Spleen (tissue), 11 donors: ENCODE data around the gene PPBP. TPM values are rescaled to one million over a fixed set of nuclear protein-coding genes. Genes with fewer than 3 reads are reported as not detected.

Experiments
- DNase-seq: peaks from one replicate; pipeline ENCODE4 v3.0.0-alpha.2; 2020
- H3K27ac ChIP-seq, 8 donors: fragments of 200-600 bp; sonication (generic) in 7 of 8; 1 replicate in 4 of 8; 2 replicates in 4 of 8; pipeline versions ENCODE4 v1.5.0 to v1.8.0; 2016 to 2021; ENCODE audit warnings: inconsistent platforms in 4 of 8, mild to moderate bottlenecking in 4 of 8, moderate library complexity in 1 of 8
- H3K27me3 ChIP-seq, 7 donors: fragments of 200-600 bp; sonication (generic) in 6 of 7; replicated peaks in 1 of 7; 1 replicate in 4 of 7; 2 replicates in 3 of 7; pipeline versions ENCODE4 v1.5.0 to v1.8.0; 2016 to 2021; ENCODE audit warnings: inconsistent platforms in 3 of 7, mild to moderate bottlenecking in 1 of 7
- H3K36me3 ChIP-seq, 6 donors: fragments of 200-600 bp; sonication (generic) in 5 of 6; 1 replicate in 4 of 6; 2 replicates in 2 of 6; pipeline versions ENCODE4 v1.5.0 to v1.8.0; 2016 to 2021; ENCODE audit warnings: inconsistent platforms in 2 of 6
- H3K4me1 ChIP-seq, 6 donors: fragments of 200-600 bp; sonication (generic) in 5 of 6; 1 replicate in 3 of 6; 2 replicates in 3 of 6; pipeline versions ENCODE4 v1.5.0 to v1.8.0; 2016 to 2021; ENCODE audit warnings: inconsistent platforms in 3 of 6
- H3K4me3 ChIP-seq, 8 donors: fragments of 200-600 bp; sonication (generic) in 7 of 8; 1 replicate in 4 of 8; 2 replicates in 4 of 8; pipeline versions ENCODE4 v1.5.0 to v1.8.0; 2016 to 2021; ENCODE audit warnings: inconsistent platforms in 4 of 8, mild to moderate bottlenecking in 4 of 8, moderate library complexity in 2 of 8
- H3K9me3 ChIP-seq, 8 donors: fragments of 200-600 bp; sonication (generic) in 7 of 8; 1 replicate in 4 of 8; 2 replicates in 4 of 8; pipeline versions ENCODE4 v1.5.0 to v1.8.0; 2016 to 2021; ENCODE audit warnings: inconsistent platforms in 4 of 8
- POLR2A ChIP-seq, 3 donors: fragments of 450-650 bp; IDR thresholded peaks; one replicate each; pipeline ENCODE4 v1.5.1; 2017; ENCODE audit warnings: antibody characterized with exemption in 3 of 3, mild to moderate bottlenecking in 1 of 3
- POLR2AphosphoS5 ChIP-seq, 3 donors: sonication (generic); formaldehyde crosslinking; IDR thresholded peaks; one replicate each; pipeline ENCODE4 v1.5.1; 2017; ENCODE audit warnings: antibody characterized with exemption in 3 of 3
- WGBS, 5 donors: extraction: QIAGEN DNeasy Blood & Tissue Kit in 3 of 5; methylation state at CpG; one replicate each; pipeline versions ENCODE4 v1.1.5 to v1.1.7; 2013 to 2018; 5-methylcytosine and 5-hydroxymethylcytosine counted together
- intact Hi-C: fragments of 100-400 bp; cut with DNase I; formaldehyde crosslinking; loops from one replicate; pipeline ENCODE4 v1.15.0; 2023; ENCODE audit warnings: low total_unique reads
- polyA plus RNA-seq, 3 donors: library from polyadenylated mRNA; stranded (reverse); fragments of 200-250 nt; gene quantifications; one replicate each; pipeline ENCODE4 v1.2.1, GENCODE V29; 2013
- total RNA-seq, 7 donors: library from RNA; depleted of rRNA in 3 of 7; stranded (reverse); fragments of >200 nt in 3 of 7; fragmentation: NEBNext Ultra II Directional in 4 of 7; extraction: Animal tissue kit (Norgen Biotek cat#: 25700) in 4 of 7; gene quantifications; one replicate each; pipeline versions ENCODE4 v1.1.0 to v1.2.1, GENCODE V29; 2016 to 2021
- TF ChIP-seq, protein P1 (sequence below), 11 experiments: fragments of 200-600 bp in 7 of 11; fragments of 450-650 bp in 4 of 11; sonication (generic) in 4 of 11; IDR thresholded peaks in 8 of 11; conservative IDR thresholded peaks in 3 of 11; 1 replicate in 7 of 11; 2 replicates in 4 of 11; pipeline versions ENCODE4 v1.4.0 to v1.8.0; 2016 to 2021; ENCODE audit warnings: antibody characterized with exemption in 11 of 11, inconsistent platforms in 4 of 11, mild to moderate bottlenecking in 1 of 11
- donor health status: healthy with polysubstance abuse.
- donor health status: DM: no; HTN: no; CAD: no; lungs with moderate emphysema.
- donor health status: DM: no; HTN: no; CAD: no.
- donor health status: Bipolar disorder and iron deficiency.
- donor health status: healthy.
- donor health status: DM: no; HTN: no; CAD: no.
- donor health status: DM: yes; HTN: yes; CAD: no.

Gene PPBP
- total and polyA plus RNA-seq, 10 donors, result 12.9 to 232 (median 102) TPM

DNA sequence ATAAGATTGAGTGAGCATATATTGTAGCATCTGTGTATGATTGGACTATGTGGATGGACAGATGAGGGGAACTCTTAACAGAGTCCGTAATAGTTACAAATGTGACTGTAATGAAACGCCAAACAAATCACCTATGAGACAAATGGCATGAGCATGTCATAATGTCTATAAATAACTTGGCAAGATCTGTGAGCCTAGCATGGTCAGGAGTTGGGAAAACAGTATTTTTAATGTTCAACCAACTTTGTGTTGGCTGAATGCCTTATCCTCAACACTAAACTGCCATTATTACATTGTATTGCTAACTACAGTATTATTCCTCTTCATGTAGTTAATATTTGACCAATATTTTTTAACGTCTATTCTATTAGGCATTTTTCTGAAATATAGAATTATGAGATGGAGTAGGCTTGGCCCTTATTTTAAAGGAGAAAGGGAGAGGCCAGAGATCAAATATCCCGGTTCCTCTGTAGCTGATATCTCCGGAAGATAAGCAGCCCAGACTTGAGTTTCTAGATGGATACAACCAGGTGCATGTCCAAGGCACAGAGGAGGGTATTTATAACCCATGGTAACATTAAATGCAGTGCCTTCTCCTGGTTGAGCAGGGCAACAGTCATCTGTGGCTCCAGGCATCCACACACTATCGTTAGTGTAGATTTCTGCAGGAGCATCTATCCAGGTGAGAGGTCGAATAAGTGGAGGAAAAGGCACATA, 38.8 kb downstream of the PPBP start:
- H3K36me3 ChIP-seq, result no peaks in the 10 kb centered on the region
- H3K9me3 ChIP-seq, result peaks cover 0 to under 1% (median 0%) of the 10 kb centered on the region in 8 donors
- no peak for TF ChIP-seq POLR2A (IDR thresholded peaks at IDR 0.05)
- no peak for TF ChIP-seq POLR2AphosphoS5 (IDR thresholded peaks at IDR 0.05)
- TF ChIP-seq, protein P1, sequence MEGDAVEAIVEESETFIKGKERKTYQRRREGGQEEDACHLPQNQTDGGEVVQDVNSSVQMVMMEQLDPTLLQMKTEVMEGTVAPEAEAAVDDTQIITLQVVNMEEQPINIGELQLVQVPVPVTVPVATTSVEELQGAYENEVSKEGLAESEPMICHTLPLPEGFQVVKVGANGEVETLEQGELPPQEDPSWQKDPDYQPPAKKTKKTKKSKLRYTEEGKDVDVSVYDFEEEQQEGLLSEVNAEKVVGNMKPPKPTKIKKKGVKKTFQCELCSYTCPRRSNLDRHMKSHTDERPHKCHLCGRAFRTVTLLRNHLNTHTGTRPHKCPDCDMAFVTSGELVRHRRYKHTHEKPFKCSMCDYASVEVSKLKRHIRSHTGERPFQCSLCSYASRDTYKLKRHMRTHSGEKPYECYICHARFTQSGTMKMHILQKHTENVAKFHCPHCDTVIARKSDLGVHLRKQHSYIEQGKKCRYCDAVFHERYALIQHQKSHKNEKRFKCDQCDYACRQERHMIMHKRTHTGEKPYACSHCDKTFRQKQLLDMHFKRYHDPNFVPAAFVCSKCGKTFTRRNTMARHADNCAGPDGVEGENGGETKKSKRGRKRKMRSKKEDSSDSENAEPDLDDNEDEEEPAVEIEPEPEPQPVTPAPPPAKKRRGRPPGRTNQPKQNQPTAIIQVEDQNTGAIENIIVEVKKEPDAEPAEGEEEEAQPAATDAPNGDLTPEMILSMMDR (IDR thresholded peaks at IDR 0.05 in 8 of 11, conservative IDR thresholded peaks at IDR 0.05 in 3 of 11), result no peak
- WGBS, 5 donors, result 89 to 95% (median 93%) methylated on average over 7 of the region's 7 CpGs
- peaks cover 0 to 19% (median 15%) of the 10 kb centered on the region in 7 donors for H3K27me3 ChIP-seq
- intact Hi-C loops, result no loop called here
- DNase-seq, result no peak
- H3K4me3 ChIP-seq, result no peak overlapping the region
- H3K4me1 ChIP-seq, result peaks cover 0 to 7% (median 0%) of the 10 kb centered on the region in 6 donors
- H3K27ac ChIP-seq, result no peak overlapping the region

DNA sequence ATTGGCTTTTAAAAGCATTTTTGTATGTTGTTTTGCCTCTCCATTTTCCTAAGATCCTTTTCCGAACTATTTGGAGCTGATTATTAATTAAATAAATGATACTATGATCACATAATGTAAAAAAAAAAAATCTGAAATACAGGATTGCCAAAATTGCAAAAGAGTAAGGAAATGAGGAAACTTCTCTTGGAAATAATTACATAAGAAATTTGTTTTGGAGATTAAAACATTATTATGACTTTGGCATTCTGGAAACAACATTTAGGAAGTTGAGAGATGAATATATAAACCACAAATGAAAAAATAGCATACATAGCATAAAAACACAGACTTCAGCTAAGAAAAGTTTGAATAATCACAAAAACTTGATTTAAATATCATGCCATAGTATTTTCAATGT, 39.7 kb downstream of the PPBP start:
- no peak overlapping the region for H3K27ac ChIP-seq
- DNase-seq, result no peak
- peaks cover 0 to 26% (median 20%) of the 10 kb centered on the region in 7 donors for H3K27me3 ChIP-seq
- 79 to 94% (median 91%) methylated on average over 1 of the region's 1 CpG for WGBS, 5 donors
- no peak overlapping the region for H3K4me3 ChIP-seq
- peaks cover 0 to 10% (median 0%) of the 10 kb centered on the region in 6 donors for H3K4me1 ChIP-seq
- no peaks in the 10 kb centered on the region for H3K9me3 ChIP-seq
- intact Hi-C loops, result no loop called here
- no peaks in the 10 kb centered on the region for H3K36me3 ChIP-seq
- no peak for TF ChIP-seq POLR2A (IDR thresholded peaks at IDR 0.05)
- TF ChIP-seq POLR2AphosphoS5 (IDR thresholded peaks at IDR 0.05), result no peak
- TF ChIP-seq, protein P1 (IDR thresholded peaks at IDR 0.05 in 8 of 11, conservative IDR thresholded peaks at IDR 0.05 in 3 of 11), result no peak

DNA sequence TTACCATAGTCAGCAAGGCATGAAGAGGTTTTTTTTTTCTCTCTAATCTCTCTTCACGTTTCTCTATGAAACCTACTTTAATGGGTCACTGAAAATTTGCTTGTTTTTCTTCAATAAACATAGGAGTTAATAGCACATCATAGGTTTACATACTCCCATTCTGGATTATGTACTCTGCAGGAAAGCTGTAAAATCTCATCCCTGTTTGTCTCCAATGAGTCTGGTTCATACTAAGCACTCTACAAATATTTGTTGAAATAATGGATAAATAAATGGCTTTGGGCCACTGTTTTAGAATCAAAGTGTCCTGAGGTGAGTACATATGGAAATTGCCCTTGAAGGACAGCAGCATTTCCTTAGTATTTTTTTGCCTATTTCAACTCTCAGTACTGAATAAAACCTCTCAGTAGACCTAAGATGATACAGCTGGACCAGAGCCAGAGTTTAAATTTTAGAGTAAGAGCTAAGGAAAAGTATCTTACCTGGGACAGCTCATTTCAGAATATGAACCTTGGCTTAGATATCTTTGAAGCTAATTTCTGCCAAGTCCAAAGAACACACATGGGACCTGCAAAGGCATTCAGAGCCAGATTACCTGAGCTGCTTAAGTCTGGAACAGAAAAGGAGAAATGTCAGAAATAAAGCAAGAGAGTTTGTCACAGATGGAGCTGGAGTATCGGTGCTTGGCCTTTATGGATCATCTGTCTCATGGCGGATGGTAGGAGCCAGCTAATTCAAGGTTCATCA, 40.6 kb downstream of the PPBP start:
- intact Hi-C loops, result no loop called here
- no peak for DNase-seq
- no peak overlapping the region for H3K27ac ChIP-seq

More for the DNA sequence above, 40.6 kb downstream of the PPBP start:
- TF ChIP-seq, protein P1 (IDR thresholded peaks at IDR 0.05 in 8 of 11, conservative IDR thresholded peaks at IDR 0.05 in 3 of 11), result no peak
- TF ChIP-seq POLR2A (IDR thresholded peaks at IDR 0.05) (no peak), POLR2AphosphoS5 (IDR thresholded peaks at IDR 0.05) (no peak)
- WGBS, 5 donors, result 75 to 86% (median 81%) methylated on average over 3 of the region's 3 CpGs
- Histone ChIP-seq H3K36me3 (no peaks in the 10 kb centered on the region), H3K4me3 (no peak overlapping the region), H3K27me3 (peaks cover 0 to 34% (median 20%) of the 10 kb centered on the region in 7 donors), H3K9me3 (no peaks in the 10 kb centered on the region), H3K4me1 (peaks cover 0 to 10% (median 0%) of the 10 kb centered on the region in 6 donors)
